Measurements from ENCODE around the gene TLE7.

GRCh38 chr16:71460236-71460635 lies 18.4 kb upstream of the TLE7 start:
- TF ChIP-seq, protein P1, sequence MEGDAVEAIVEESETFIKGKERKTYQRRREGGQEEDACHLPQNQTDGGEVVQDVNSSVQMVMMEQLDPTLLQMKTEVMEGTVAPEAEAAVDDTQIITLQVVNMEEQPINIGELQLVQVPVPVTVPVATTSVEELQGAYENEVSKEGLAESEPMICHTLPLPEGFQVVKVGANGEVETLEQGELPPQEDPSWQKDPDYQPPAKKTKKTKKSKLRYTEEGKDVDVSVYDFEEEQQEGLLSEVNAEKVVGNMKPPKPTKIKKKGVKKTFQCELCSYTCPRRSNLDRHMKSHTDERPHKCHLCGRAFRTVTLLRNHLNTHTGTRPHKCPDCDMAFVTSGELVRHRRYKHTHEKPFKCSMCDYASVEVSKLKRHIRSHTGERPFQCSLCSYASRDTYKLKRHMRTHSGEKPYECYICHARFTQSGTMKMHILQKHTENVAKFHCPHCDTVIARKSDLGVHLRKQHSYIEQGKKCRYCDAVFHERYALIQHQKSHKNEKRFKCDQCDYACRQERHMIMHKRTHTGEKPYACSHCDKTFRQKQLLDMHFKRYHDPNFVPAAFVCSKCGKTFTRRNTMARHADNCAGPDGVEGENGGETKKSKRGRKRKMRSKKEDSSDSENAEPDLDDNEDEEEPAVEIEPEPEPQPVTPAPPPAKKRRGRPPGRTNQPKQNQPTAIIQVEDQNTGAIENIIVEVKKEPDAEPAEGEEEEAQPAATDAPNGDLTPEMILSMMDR (conservative IDR thresholded peaks at IDR 0.05; ENCODE audit: low read depth in 2 of 2), result no peak
- TF ChIP-seq POLR2AphosphoS5 (IDR thresholded peaks at IDR 0.05; ENCODE audit: low read depth), result no peak
- no peak for TF ChIP-seq EZH2phosphoT487 (IDR thresholded peaks at IDR 0.05; ENCODE audit: unreplicated experiment)

All from GM23338 (cell line).